Measurements from ENCODE around the gene EIF4E2.

EIF4E2 gene

DNA sequence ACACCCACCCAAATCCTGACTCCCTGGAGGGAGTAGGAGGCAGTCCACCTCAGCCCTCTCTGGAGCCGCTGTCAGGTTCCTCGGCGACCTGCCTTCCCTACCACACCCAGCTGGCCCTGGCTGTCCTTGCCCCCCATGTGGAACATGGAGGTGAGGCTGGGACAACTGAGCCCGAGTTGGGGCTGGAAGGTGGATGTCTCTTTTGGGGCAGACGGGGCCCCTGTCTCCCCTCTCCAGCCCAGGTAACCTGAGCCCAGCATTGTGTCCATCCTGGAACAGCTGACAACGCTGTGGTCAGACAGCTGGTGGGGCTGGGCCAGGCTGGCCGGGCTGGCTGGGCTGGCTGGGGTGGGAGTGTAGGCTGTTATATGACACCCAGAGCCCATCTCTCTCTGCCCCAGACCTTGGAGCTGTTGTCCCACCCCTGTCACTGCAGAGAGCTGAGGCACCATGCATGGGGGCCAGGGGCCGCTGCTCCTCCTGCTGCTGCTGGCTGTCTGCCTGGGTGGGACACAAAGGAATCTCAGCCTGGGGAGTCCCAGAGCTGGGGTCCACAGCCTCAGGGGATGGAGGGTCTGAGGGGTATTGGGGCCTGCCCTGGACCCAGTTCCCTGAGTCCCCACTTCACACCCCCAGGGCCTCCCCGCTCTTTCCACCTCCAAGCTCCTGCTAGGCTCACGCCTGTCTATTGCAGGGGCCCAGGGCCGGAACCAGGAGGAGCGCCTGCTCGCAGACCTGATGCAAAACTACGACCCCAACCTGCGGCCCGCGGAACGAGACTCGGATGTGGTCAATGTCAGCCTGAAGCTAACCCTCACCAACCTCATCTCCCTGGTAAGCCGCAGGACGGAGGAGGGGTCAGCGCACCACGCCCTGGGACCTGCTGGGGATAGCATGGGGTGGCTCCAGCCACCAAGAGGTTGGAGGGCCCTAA, 10.9 kb upstream of the EIF4E2 start, which contains the start of gene CHRNG:
Gene CHRNG, plus strand, starts transcription at position 395 of the 934 bp plus-strand sequence. Its CDS starts 56 bp downstream, at position 451.
- DNase-seq: no peak

DNA sequence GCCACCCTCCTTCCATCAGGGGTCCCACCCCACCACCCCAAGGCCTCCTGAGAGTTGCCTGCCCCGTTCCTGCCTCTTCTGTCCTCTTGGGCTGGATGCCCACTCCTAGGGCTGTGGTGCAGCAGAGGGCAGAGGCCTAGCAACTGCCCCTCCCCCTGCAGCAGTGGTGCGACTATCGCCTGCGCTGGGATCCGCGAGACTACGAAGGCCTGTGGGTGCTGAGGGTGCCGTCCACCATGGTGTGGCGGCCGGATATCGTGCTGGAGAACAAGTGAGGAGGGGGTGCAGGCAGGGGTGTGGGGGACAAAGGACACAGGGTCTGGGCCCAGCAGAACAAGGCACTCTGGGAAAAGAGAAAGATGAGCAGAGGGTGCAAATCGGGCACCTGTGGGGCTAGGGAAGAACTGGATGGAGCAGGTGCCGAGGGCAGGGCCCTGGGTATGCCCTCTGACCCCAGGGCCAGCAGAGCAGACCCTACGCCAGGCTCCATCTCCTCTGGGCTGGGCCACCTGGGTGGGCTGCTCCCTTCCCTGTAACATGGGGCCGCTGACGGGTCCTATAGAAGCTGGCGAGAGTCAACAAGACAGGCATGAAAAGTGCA, 9.9 kb upstream of the EIF4E2 start:
- DNase-seq: no peak

DNA sequence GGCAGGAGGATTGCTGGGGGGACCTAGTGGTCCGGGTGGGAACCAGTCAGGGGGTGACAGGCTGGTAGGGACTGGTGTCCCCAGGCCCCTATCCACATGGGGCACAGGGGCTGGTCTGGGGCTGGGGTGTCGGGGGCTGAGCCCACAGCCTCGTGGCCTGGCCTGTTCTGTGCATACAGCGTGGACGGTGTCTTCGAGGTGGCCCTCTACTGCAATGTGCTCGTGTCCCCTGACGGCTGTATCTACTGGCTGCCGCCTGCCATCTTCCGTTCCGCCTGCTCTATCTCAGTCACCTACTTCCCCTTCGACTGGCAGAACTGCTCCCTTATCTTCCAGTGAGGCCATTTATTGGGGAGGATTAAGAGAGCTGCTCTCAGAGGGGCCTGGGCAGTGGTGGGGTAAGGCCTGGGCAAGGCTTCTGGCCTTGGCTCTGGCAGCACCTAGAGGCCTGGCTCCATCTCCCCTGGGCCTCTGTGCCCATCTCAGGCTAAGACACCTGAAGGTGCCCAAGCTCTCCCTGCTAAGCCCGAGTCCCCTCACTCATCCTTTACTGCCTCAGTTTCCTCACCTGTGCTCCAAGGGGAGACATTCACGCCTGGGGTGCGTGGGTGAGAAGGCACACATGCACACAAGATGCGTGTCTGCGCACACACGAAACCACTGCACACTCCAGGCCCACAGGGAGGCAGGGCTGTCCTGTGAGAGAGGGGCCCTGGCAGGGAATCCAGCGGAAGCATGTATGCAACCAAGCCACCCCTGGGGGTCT, 9.1 kb upstream of the EIF4E2 start:
- no peak for DNase-seq

DNA sequence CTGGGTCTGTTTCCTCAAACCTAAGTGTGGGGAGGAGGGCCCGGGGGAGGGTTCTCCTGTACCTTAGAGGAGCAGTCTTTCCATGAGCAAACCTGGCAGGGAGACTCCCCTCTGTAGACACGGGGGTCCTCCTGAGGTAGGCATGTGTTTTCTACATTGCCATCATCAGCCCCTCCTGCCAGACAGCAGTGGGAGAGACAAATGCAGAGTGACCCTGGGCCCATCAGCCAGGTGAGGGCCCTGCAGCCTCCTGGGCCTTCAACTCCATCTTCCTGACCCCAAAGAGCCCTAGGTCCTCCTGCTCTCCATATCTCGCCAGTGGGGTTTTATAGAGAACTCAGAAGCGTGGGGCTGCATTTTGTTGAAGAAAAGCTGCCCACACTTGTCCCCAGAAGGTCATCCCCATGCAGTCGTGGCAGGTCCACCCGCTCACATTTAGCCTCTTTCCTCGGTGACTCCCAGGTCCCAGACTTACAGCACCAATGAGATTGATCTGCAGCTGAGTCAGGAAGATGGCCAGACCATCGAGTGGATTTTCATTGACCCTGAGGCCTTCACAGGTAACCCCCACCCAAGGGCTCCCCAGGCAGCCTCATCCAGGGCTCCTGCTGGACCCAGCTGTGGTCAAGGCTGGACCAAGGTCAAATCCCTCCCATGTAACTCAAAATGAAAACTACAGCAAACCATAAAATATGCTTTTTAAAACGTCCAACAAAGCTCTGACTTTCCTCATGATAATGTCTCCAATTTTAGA, 8.4 kb upstream of the EIF4E2 start:
- DNase-seq: no peak

DNA sequence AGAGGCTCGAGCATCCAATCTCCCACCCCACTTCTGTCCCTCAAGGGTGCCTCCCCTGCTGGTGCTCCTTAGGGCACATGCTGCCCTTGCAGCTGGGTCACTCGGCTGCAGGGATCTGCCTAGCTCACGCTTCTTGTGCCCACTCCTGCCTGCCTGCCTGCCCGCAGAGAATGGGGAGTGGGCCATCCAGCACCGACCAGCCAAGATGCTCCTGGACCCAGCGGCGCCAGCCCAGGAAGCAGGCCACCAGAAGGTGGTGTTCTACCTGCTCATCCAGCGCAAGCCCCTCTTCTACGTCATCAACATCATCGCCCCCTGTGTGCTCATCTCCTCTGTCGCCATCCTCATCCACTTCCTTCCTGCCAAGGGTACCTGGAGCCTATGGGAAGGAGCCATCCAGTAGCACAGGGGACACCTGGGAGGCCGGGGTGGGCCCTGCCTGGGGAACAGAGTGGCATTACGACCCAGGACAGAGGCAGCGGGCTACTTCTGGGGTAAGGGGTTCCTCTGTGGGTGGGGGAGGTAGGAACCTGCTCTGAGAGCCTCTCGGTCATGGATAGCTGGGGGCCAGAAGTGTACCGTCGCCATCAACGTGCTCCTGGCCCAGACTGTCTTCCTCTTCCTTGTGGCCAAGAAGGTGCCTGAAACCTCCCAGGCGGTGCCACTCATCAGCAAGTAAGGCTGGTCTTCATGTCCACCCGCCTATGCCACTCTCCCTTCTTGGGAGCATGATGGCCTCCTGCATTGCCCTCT, 7.6 kb upstream of the EIF4E2 start:
- DNase-seq: no peak

DNA sequence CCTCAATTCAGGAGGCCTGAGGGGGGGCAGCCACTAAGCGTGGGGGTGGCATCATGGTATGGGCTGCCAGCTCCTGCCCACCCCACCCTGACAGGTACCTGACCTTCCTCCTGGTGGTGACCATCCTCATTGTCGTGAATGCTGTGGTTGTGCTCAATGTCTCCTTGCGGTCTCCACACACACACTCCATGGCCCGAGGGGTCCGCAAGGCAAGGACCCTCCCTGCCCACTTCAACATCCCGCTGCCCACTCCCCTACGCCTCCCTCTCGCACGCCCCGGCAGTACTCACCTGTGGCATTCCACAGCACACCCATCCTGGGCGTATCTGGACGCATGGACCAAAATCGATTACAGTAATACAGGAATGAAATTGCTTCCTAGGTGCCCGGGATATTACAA, 7.0 kb upstream of the EIF4E2 start:
- DNase-seq: no peak

DNA sequence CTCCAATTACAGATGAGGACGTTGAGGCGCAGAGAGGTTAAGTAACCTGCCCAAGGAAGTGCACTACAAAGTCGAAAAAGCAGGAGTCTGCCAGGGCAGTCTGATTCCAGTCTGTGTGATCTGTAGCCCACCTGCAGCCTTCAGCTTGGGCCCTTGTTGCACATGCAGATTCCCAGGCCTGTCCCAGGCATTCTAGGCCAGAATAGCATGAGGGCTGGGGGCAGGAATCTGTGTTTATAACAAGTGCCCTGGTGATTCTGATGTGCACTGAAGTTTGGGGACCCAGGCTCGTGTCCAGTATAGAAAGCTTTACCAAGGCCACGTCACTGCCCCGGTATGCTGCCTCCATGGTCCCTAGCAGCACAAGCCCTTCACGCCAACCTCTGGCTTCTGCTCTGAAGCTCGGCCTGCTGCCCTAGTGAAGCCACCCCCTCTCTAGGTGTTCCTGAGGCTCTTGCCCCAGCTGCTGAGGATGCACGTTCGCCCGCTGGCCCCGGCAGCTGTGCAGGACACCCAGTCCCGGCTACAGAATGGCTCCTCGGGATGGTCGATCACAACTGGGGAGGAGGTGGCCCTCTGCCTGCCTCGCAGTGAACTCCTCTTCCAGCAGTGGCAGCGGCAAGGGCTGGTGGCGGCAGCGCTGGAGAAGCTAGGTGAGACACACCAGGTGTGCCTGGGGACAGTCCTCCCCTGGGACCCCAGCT, 6.4 kb upstream of the EIF4E2 start:
- no peak for DNase-seq

DNA sequence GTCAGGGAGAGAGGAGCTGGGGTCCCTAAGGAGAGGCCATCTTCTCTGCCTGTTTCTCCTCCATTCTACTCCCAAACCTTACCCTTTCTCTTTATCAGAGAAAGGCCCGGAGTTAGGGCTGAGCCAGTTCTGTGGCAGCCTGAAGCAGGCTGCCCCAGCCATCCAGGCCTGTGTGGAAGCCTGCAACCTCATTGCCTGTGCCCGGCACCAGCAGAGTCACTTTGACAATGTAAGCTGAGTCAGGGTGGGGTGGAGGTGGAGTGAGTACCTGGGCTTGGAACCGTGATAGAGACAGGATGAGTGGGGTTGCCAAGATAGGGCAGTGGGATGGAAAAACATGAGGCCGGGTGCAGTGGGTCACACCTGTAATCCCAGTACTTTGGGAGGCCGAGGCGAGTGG, 5.8 kb upstream of the EIF4E2 start:
- DNase-seq: no peak

DNA sequence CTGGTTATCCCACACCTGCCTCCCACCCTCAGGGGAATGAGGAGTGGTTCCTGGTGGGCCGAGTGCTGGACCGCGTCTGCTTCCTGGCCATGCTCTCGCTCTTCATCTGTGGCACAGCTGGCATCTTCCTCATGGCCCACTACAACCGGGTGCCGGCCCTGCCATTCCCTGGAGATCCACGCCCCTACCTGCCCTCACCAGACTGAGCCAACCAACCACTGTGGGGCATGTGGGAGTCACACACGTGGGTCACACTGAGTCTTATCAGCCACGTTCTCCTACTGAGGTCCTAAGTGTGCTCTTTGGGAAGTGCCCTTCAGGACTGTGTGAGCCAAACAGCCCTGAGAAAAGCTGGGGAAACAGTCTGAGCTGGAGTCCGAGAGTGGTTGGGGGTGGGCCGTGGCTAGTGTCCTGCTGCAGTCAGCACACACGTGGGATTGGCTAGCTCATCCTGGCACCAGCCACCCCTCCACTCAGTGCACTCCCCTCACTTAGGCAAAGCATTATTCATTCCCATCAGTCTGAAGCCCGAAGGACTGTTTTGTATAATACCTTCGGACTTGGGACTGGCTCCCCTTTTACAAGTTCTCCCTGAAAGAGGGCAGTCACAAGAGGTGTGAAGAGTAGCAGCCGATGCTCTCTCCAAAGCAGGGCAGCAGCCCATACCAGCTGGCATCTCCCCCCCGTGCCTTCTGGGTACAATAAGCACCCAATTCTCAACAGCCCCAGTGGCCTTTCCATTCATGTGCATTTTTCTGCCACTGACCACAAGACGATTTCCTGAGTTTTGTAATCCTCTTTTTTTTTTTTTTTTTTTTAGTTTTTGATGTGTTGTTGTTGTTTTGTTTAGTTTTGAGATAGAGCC, 4.7 kb upstream of the EIF4E2 start:
- no peak for DNase-seq

DNA sequence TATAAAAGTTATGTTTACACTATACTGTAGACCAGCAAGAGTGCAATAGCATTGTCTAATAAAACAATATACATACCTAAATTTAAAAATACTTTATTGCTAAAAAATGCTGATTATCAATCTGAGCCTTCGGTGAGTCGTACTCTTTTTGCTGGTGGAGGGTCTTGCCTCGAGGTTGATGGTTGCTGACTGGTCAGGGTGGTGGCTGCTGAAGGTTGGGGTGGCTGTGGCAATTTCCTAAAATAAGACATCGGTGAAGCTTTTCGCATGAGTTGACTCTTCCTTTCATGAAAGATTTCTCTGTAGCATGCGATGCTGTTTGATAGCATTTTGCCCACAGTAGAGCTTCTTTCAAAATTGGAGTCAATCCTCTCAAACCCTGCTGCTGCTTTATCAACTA, 2.5 kb upstream of the EIF4E2 start:
- DNase-seq: no peak

DNA sequence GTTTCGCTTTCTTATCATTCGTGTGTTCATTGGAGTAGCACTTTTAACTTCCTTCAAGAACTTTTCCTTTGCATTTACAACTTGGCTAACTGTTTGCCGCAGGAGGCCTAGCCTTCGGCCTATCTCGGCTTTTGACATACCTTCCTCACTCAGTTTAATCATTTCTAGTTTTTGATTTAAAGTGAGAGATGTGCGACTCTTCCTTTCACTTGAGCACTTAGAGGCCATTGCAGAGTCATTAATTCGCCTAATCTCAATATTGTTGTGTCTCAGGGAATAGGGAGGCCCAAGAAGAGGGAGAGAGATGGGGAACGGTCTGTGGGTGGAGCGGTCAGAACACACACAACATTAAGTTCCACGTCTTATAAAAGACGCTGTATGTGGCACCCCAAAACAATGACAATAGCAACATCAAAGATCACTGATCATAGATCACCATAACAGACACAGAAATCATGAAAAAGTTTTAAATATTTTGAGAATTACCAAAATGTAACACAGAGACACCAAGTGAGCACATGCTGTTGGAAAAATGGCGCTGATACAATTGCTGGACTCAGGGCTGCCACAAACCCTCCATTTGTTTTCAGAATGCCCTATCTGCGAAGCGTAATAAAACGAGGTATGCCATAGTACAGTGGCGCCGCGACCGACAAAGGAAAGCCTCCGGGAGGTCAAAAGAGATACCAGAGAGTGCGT, 685 bp upstream of the EIF4E2 start:
- no peak for DNase-seq

DNA sequence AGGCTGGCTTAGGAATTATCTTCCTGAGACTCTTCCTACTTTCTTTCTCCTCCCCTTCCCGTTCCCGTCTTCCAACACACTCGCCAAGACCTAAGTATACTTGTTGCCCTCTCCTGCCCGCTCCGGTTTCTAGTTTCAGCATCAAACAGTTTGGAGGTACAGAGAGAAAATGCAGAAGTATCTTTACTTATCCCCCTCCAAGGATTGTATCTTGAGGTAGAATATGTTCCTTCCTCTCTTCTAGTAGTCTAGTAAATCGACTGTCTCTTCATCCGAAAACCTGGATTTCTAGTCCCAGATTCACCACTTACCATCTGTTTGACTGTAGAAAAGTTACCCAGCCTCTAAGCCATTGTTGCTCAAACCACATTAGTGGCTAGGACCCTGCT, 755 bp downstream of the EIF4E2 start:
- no peak for DNase-seq

DNA sequence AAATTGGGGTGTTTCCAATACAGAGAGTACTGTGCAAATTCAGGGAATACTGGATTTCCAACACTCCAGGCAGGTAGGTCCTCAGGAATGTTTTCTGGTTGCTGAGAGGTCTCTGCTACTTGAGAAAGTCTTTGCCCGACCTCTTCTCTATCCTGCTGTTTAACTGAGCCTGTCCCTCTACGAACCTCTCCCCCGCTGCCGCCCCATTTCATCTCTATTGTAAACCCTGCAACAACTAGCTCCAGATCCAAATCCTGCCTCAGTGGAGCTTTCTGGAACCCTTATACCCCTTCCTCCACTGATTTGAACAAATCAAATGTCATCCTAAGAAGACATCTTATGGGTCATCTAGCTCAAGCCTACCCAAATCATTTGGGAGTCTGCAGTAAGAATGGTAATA, 1.3 kb downstream of the EIF4E2 start:
- DNase-seq: no peak

DNA sequence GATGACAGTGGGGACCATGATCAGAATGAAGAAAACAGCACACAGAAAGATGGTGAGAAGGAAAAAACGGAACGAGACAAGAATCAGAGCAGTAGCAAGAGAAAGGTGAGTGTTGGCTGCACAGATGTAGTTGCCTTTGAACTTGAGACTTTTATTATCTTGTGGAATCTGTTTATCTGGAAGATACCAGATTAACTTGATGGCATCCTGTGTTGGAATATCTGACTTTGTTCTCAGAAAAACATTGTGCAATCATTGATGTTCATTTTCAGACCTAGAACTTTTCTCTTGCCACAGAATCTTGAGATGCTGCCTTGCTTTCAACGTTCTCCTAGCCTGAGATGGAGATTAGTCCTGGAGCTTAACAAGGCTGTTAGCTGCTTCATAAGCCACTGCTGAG, 5.9 kb downstream of the EIF4E2 start:
- no peak for DNase-seq

DNA sequence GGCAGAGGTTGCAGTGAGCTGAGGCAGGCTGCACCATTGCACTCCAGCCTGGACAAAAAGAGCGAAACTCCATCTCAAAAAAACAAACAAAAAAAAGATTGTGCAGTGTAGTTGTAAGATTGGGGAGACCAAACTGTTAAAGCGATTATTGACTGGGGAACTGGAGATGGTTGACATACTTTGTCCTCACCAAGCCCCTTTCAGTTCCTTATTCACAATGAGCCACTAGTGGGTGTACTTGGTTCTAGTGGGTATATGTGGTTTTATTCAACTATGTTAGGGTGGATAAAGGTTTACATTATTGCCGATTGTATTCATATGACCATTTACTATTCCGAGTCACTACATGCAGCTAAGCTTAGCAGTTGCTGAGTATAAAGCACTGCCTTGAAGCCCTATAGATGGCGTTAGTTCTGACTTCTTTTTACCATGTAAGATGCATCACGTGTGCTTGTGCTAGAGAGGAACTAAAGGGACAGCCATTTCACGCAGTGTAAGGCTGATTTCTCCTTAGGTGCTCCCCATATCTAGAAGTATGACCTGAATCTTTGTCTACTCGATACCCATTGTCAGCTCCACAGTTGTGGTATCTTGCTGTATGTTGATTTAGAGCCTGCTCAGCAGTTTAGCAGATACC, 12.1 kb downstream of the EIF4E2 start:
- no peak for DNase-seq

DNA sequence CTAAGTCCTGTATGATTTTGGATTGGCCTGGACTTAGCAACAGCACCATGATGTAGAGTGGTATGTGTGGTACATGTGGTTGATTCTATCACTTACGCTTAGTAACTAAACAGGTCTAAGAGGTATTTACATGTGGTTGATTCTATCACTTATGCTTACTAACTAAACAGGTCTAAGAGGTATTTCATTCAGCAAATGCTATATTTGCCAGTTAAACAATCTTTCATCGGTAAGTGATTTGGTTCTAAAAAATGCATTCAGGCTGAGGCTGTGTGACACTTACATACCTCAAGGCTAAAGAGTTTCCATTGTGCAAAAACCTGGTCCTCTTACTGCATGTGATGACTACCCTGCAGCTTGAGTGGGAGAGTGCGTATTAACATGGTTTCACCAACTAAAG, 13.1 kb downstream of the EIF4E2 start:
- peak; percentile 26 for DNase-seq

DNA sequence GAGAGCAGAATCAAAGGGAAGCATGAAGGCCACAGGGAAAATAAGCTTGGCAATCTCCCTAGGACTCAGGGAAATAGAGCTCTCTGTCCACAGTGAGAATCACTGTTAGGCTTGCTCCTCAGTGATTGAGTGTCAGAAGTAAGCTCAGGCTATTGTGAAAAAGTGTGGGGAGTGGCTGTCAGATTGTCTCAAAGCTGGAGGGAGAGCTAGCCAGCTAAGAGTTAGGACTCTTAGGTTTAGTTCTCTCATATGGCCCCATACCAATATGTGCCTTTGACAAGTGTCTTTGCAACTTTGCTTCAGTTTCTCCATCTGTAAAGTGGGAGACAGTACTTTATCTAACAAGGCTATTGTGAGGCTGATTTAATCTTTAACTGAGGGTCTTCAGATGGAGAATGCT, 17.2 kb downstream of the EIF4E2 start:
- DNase-seq: no peak

DNA sequence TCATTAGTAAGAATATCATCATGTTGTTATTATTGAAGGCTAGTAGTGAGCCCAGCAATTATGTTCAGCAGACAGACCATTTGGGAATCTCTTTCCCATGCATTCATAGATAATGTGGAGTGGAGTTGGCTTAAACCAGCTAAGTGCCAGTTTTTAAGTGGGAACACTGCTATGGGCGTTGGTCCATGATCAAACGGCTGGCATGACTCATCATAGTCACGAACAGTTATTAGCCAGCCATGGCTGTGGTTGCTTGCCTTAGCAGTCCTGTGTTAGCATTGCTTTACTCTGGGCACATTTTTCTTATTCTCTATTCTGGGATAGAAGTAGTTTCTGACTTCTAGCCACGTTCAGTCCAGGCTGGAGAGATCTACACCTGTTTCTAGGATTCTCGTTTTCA, 17.7 kb downstream of the EIF4E2 start:
- DNase-seq: peak; percentile 29

DNA sequence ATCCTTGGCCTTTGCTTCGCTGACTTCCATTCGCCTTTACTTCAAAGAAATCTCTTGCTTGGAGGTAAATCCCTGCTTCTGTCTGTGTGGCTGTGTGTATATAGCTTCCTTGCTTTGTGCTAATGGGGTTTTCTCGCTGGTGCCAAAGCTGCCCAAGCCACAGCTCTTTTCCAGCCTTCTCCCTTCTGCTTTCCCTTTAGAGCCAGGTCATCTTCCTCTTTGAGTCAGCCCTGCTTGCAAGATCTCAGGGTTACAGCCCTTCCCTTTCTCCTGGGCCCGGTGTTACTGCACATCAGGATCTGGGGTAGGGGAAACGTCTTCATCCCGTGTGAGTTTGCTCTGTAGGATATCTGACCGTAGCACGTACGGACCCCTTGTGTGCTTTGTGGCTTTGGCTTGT, 19.1 kb downstream of the EIF4E2 start:
- DNase-seq: no peak
